Endothelial cell of umbilical vein (primary cell): ENCODE measurements around the gene GRIN3B. TPM values are rescaled to one million over a fixed set of nuclear protein-coding genes. Genes with fewer than 3 reads are reported as not detected.

Experiments
- BruUV-seq: library from RNA; stranded (reverse); fragments of 400-500 nt; replicated peaks from 2 replicates; lab custom pipeline; 2021; lab: Mats Ljungman, UMichigan
- CTCF ChIA-PET: fragments of 300-600, 350-600 bp; sonication (Branson Sonifier 250); formaldehyde crosslinking; loops from one replicate; lab custom pipeline; 2021; ENCODE audit warnings: antibody characterized with exemption, inconsistent platforms; lab: Charles Lee
- POLR2A ChIA-PET: fragments of 300-600, 350-600 bp; sonication (Branson Sonifier 250); formaldehyde crosslinking; loops from one replicate; lab custom pipeline; 2021; ENCODE audit warnings: antibody characterized with exemption, inconsistent platforms; lab: Charles Lee
- DNase-seq: peaks from one replicate; pipeline ENCODE4 v3.0.0-alpha.2; 2011; ENCODE audit warnings: low read depth, low spot score
- FAIRE-seq: peaks from 2 replicates; lab custom pipeline; 2011; peaks lifted over from hg19 to GRCh38; lab: Jason Lieb, UNC
- H2AFZ ChIP-seq: 2 replicates; pipeline ENCODE4 v1.6.0; 2012; ENCODE audit warnings: low read depth, low read length, control low read depth, inconsistent platforms
- H3K27ac ChIP-seq: 2 replicates; pipeline ENCODE4 v1.5.1; 2011; ENCODE audit warnings: low read depth, mild to moderate bottlenecking, control low read depth, low read length, moderate library complexity; ENCODE audit not compliant: insufficient read depth
- H3K27me3 ChIP-seq, 2 experiments: 2 replicates each; pipeline versions ENCODE4 v1.6.0 to v1.6.1; 2011; ENCODE audit warnings: low read length in 2 of 2, mixed read lengths in 1 of 2; ENCODE audit not compliant: control insufficient read depth in 2 of 2, insufficient read depth in 2 of 2
- H3K36me3 ChIP-seq, 2 experiments: 2 replicates in 1 of 2; 3 replicates in 1 of 2; pipeline ENCODE4 v1.5.1; 2011; ENCODE audit warnings: low read length in 2 of 2, mild to moderate bottlenecking in 1 of 2, moderate library complexity in 1 of 2; ENCODE audit not compliant: control insufficient read depth in 2 of 2, insufficient read depth in 2 of 2; ENCODE audit errors: extremely low read depth in 1 of 2
- H3K4me1 ChIP-seq: 3 replicates; pipeline ENCODE4 v1.5.1; 2011; ENCODE audit warnings: mild to moderate bottlenecking, low read length; ENCODE audit not compliant: control insufficient read depth, insufficient read depth; ENCODE audit errors: extremely low read depth
- H3K4me2 ChIP-seq: 2 replicates; pipeline ENCODE4 v1.6.1; 2011; ENCODE audit warnings: low read length, control low read depth, mixed read lengths; ENCODE audit not compliant: insufficient read depth
- H3K4me3 ChIP-seq, 3 experiments: fragments of 200-600 bp in 1 of 3; sonication (generic), shearing (Covaris generic) in 1 of 3; replicated peaks in 1 of 3; 2 replicates each; pipeline ENCODE4 v1.5.1; 2011 to 2016; ENCODE audit warnings: control low read depth in 3 of 3, low read length in 3 of 3, mild to moderate bottlenecking in 2 of 3, inconsistent platforms in 1 of 3, low read depth in 1 of 3, moderate library complexity in 1 of 3; ENCODE audit not compliant: insufficient read depth in 1 of 3
- H3K79me2 ChIP-seq: 2 replicates; pipeline ENCODE4 v1.6.0; 2012; ENCODE audit warnings: low read length, inconsistent platforms; ENCODE audit not compliant: control insufficient read depth, insufficient read depth
- H3K9ac ChIP-seq: replicated peaks from 2 replicates; pipeline ENCODE3; 2011; ENCODE audit warnings: low read length, control low read depth; ENCODE audit not compliant: insufficient read depth; ENCODE audit errors: extremely low read depth
- H3K9me1 ChIP-seq: replicated peaks from 3 replicates; pipeline ENCODE4 v1.6.0; 2011; ENCODE audit warnings: mild to moderate bottlenecking, low read length; ENCODE audit not compliant: control insufficient read depth, insufficient read depth; ENCODE audit errors: extremely low read depth
- H3K9me3 ChIP-seq: replicated peaks from 2 replicates; pipeline ENCODE4 v1.5.1; 2012; ENCODE audit warnings: low read length, inconsistent platforms; ENCODE audit not compliant: control insufficient read depth, insufficient read depth
- H4K20me1 ChIP-seq: replicated peaks from 2 replicates; pipeline ENCODE3; 2011; ENCODE audit warnings: mild to moderate bottlenecking, low read length; ENCODE audit not compliant: control insufficient read depth, insufficient read depth; ENCODE audit errors: extremely low read depth
- CTCF ChIP-seq, 2 donors: IDR thresholded peaks; 1 replicate in 1 of 2; 2 replicates in 1 of 2; pipeline ENCODE4 v1.5.1; 2011; ENCODE audit warnings: low read length in 2 of 2, mild to moderate bottlenecking in 2 of 2, moderate library complexity in 2 of 2, control low read depth in 1 of 2, inconsistent platforms in 1 of 2, low read depth in 1 of 2; ENCODE audit not compliant: insufficient read depth in 1 of 2; ENCODE audit errors: extremely low read depth in 1 of 2
- EZH2 ChIP-seq: IDR thresholded peaks from 2 replicates; pipeline ENCODE4 v1.6.1; 2012; ENCODE audit warnings: borderline replicate concordance, low read depth, mild to moderate bottlenecking, moderate library complexity, low read length, inconsistent platforms; ENCODE audit not compliant: severe bottlenecking
- FOS ChIP-seq: IDR thresholded peaks from 2 replicates; pipeline ENCODE4 v1.6.1; 2011; ENCODE audit warnings: mild to moderate bottlenecking, low read length, moderate library complexity, borderline replicate concordance; ENCODE audit not compliant: insufficient read depth
- GATA2 ChIP-seq: IDR thresholded peaks from 2 replicates; pipeline ENCODE4 v1.7.0; 2011; ENCODE audit warnings: low read depth, mild to moderate bottlenecking, moderate library complexity, mixed read lengths, low read length; ENCODE audit not compliant: insufficient read length, insufficient read depth
- JUN ChIP-seq: IDR thresholded peaks from 2 replicates; pipeline ENCODE4 v1.6.1; 2011; ENCODE audit warnings: borderline replicate concordance, low read depth; ENCODE audit not compliant: insufficient read length, insufficient read depth
- MAX ChIP-seq: IDR thresholded peaks from 2 replicates; pipeline ENCODE4 v1.6.1; 2011; ENCODE audit not compliant: insufficient read depth, insufficient read length
- MYC ChIP-seq: IDR thresholded peaks from one replicate; pipeline ENCODE4 v1.6.1; 2011; ENCODE audit warnings: mild to moderate bottlenecking, low read depth, low read length
- POLR2A ChIP-seq: IDR thresholded peaks from 2 replicates; pipeline ENCODE4 v1.6.1; 2012; ENCODE audit warnings: low read depth, mild to moderate bottlenecking, control low read depth, low read length
- POLR2AphosphoS5 ChIP-seq: IDR thresholded peaks from 2 replicates; pipeline ENCODE4 v1.6.1; 2012; ENCODE audit warnings: low read depth, mild to moderate bottlenecking, control low read depth, low read length, moderate library complexity; ENCODE audit not compliant: insufficient read depth
- dilution Hi-C: fragments of 300-500 bp; cut with MboI; formaldehyde crosslinking; loops from one replicate; pipeline ENCODE4 v1.15.0; 2019; ENCODE audit warnings: low sequenced_read_pairs; ENCODE audit not compliant: extremely low pct_ligation_motif_present
- intact Hi-C: fragments of 100-400 bp; cut with micrococcal nuclease; formaldehyde crosslinking; loops from one replicate; pipeline ENCODE4 v1.10.0; 2022
- polyA plus RNA-seq, 4 experiments: library from polyadenylated mRNA; depleted of rRNA in 3 of 4; stranded (reverse) in 3 of 4; unstranded in 1 of 4; fragments of >200 nt; gene quantifications; 2 replicates each; pipeline versions ENCODE4 v1.2.1 to v1.2.3, GENCODE V29; 2011 to 2012; ENCODE audit warnings: missing spikeins in 1 of 4
- total RNA-seq: library from RNA; stranded (reverse); gene quantifications from 2 replicates; pipeline ENCODE4 v1.2.3, GENCODE V29; 2021

The GRIN3B gene
- total and polyA plus RNA-seq, 2 donors (not counting 3 experiments of a cell fraction or from before 2014, with no cell fraction given): 0.43 to 0.82 TPM

- Histone ChIP-seq H3K4me3 (no peak overlapping the region), H3K79me2 (no peaks in the 10 kb centered on the region), H3K9me1 (no peaks in the 10 kb centered on the region), H4K20me1 (no peaks in the 10 kb centered on the region), H3K9me3 (no peaks in the 10 kb centered on the region), H3K4me1 (no peaks in the 10 kb centered on the region), H3K27ac (no peak overlapping the region), H3K9ac (no peak overlapping the region), H3K27me3 (peaks cover 20 to 27% of the 10 kb centered on the region in 2 experiments), H3K4me2 (no peak overlapping the region), H2AFZ (no peak overlapping the region), H3K36me3 (no peaks in the 10 kb centered on the region)
- dilution Hi-C loops (no loop called here), intact Hi-C loops (loop anchor here (5.0 kb wide), 1 partner anchor 243 kb away; the partner anchor contains the start of gene ATP5F1D)
- FAIRE-seq (no peak), DNase-seq (no peak)
- CTCF ChIA-PET: no interaction called here
- BruUV-seq: no TSS peak
- TF ChIP-seq MYC (no peak), POLR2A (no peak), CTCF (IDR thresholded peaks at IDR 0.05; ENCODE audit: extremely low read depth in 1 of 2, insufficient read depth in 1 of 2, low read depth in 1 of 2, low read length in 2 of 2) (no peak), MAX (no peak), EZH2 (no peak), FOS (no peak), JUN (no peak), POLR2AphosphoS5 (no peak), GATA2 (no peak)
- POLR2A ChIA-PET: no interaction called here
Measured at GRCh38 chr19:999379-999719, 870 bp upstream of the GRIN3B start.
